C4-2B (cell line): Measurements from ENCODE around the gene FBRSL1.

Experiments
- H3K27ac ChIP-seq: fragments of 450-650 bp; 2 replicates; pipeline ENCODE4 v1.5.1; 2017
- ZFX ChIP-seq: fragments of 450-650 bp; IDR thresholded peaks from 2 replicates; pipeline ENCODE4 v1.6.1; 2017
- TF ChIP-seq, protein P1 (sequence below): fragments of 450-650 bp; conservative IDR thresholded peaks from 2 replicates; pipeline ENCODE4 v1.5.1; 2017; ENCODE audit warnings: mild to moderate bottlenecking

Gene FBRSL1

DNA sequence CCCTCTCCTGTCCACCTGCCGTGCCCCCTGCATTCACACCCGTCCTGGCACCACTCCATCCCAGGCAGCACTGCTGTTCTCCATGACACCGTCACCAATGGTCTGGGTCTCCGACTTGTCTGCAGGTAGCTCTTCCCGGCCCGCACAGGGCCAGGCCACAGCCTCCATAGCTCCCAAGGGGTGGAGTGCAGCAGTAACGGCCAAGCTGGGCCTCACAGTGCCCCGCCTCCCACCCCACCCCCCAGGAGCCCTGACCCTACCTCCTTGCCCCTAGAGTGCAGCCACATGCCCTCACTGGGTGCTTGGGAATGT is 12.9 kb downstream of the FBRSL1 start:
- H3K27ac ChIP-seq: peak overlapping the region; percentile 3; the same call in 1 of the 2 replicates
- TF ChIP-seq ZFX: no peak
- TF ChIP-seq, protein P1, sequence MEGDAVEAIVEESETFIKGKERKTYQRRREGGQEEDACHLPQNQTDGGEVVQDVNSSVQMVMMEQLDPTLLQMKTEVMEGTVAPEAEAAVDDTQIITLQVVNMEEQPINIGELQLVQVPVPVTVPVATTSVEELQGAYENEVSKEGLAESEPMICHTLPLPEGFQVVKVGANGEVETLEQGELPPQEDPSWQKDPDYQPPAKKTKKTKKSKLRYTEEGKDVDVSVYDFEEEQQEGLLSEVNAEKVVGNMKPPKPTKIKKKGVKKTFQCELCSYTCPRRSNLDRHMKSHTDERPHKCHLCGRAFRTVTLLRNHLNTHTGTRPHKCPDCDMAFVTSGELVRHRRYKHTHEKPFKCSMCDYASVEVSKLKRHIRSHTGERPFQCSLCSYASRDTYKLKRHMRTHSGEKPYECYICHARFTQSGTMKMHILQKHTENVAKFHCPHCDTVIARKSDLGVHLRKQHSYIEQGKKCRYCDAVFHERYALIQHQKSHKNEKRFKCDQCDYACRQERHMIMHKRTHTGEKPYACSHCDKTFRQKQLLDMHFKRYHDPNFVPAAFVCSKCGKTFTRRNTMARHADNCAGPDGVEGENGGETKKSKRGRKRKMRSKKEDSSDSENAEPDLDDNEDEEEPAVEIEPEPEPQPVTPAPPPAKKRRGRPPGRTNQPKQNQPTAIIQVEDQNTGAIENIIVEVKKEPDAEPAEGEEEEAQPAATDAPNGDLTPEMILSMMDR: no peak

DNA sequence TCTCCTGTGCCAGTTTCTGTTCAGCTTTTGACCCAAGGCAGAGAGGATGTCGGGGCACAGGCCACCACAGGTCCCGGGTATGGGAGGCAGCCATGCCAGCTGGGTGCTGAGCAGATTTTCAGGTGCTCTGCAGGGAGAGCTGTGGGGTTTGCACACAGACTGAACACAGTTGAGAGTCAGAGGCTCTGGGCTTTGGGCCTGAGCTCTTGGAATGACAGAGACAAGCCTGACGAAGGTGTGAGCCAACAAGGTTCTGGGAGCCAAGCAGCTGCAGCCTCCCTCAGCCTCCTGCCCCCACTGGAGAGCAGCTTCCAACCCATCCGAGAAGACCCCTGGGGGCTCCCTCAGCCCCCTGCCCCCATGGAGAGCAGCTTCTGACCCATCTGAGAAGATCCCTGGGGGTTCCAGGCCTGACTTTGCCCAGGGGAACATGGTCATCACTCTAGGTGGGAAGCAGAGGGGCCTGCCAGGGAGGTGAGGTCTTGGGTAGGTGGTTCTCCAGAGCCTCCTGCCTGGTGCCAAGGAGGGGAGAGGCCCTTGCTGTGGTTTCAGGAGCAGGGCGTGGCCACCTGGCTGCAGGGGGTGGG is 13.8 kb downstream of the FBRSL1 start:
- peak overlapping the region; percentile 3; the same call in 1 of the 2 replicates for H3K27ac ChIP-seq
- TF ChIP-seq, protein P1: no peak
- no peak for TF ChIP-seq ZFX

DNA sequence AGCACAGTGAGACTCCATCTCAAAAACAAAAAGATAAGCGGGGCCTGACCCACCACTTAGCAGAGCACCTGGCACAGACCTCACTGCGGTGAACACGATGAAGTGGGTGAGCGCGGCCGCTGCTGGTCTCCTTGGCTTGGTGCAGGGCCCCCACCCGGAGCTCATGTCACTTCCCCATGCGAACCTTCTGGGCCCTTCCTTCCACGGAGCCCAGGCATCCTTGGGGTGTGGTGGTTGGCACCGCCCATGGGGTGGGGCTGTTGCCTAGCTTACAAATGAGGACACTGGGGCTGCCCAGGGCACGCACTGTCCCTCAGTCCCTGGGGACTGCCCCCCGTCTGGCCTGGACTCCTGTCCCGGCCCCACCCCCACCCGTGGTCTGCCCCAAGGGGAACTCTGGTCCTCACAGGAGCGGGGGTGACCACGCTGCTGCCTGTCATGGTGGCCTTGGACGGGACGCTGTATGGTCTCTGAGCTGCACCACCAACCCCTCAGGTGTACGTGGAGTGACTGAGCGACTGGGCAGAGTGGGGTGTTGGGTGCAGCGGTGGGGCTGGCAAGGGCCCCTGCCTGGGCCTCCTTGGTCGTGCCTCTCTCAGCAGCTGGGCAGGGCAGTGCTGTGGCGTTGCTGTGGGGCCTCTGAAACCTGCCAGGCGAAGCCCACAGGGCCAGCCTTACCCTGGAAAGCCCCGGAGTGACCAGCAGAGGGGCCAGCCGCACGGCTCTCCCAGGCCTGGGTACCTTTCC is 15.3 kb downstream of the FBRSL1 start:
- TF ChIP-seq, protein P1: no peak
- peak overlapping the region; percentile 92 for H3K27ac ChIP-seq

DNA sequence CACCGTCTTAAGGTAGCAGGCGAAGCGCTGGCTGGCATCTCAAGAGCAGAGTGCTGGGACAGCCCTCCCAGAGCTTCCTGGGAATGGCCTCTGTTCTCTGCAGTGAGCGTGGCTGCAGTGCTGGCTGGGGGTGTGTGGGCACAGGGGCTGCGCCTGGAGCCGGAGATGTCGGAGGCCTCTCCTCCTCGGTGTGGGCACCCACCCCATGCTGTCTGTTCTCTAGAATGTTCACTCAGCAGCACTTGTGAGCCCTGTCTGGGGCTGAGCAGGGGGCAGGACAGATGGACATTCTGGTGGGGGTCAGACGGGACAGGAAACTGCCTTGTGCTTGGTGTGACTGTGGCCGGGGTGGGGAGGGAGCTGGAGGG is 15.9 kb downstream of the FBRSL1 start:
- no peak for TF ChIP-seq ZFX
- TF ChIP-seq, protein P1: no peak
- peak overlapping the region; percentile 92 for H3K27ac ChIP-seq

DNA sequence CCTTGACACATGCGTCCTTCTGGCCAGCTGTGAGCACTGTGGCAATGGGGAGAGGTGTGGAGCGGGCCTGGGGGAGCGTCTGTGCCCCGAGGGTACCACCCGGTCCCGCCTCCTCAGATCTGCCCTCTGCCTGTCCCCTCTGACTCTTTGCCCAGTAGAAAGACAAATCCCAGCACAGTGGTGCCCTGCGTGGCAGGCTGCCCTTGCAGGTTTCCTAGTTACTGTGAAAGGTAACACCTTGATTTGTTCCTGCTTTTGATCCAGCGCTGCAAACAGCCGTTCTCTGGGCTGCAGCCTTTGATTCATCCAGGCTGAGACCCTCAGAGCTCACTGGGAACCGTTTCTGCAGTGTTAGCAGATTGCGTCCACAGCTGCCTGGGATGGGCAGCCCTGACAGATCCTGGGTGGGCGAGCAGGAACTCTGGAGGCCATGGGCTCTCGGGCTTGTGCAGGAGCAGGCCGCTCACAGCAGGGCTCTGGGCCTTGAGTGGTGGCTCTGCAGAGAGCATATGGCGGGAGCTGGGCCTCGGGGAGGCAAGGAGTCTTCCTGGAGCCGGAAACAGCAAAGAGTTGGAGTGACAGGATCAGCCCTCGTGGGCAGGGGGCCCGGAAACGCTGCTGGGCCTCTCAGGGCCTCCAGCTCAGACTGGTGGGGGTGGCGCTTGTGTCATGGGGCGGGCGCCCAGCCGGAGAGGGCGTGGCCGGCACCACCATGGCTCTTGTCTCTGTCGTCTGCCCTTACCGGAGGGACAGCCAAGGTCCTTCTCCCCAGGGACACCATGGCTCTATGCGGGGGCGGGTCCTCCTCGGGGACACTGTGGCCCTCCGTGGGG is 16.6 kb downstream of the FBRSL1 start:
- TF ChIP-seq ZFX: peak; percentile 37; the same call in 1 of the 2 replicates
- TF ChIP-seq, protein P1: no peak
- peak overlapping the region; percentile 92 for H3K27ac ChIP-seq

DNA sequence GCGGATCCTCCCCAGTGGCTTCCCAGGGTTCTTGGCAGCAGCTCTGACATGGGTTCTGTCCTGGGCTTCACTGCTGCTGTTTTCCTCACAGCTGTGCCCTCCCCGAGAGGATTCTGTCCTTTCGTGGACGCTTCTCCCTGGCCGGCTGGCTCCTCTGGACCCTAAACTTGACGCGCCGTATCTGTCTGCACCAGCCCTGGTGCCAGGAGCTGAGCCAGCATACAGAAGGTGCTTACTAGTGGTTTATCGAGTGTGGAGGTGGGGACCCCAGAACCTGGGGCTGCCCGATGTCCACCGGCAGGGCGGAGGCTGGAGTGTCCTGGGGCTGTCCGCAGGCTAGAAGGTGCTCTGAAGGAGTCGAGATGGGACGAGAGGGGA is 17.2 kb downstream of the FBRSL1 start:
- H3K27ac ChIP-seq: peak overlapping the region; percentile 92
- TF ChIP-seq, protein P1: no peak
- TF ChIP-seq ZFX: no peak
